PC-9 (cell line): Measurements from ENCODE around the gene BMPR1B. TPM values are rescaled to one million over a fixed set of nuclear protein-coding genes. Genes with fewer than 3 reads are reported as not detected.

Source experiments
- BruUV-seq: library from RNA; stranded (reverse); fragments of 400-500 nt; replicated peaks from 2 replicates; lab custom pipeline; 2021; lab: Mats Ljungman, UMichigan
- CTCF ChIA-PET: fragments of 300-600 bp; sonication (Branson Sonifier 250); formaldehyde crosslinking; loops from one replicate; lab custom pipeline; 2022; ENCODE audit warnings: antibody characterized with exemption; lab: Charles Lee
- POLR2A ChIA-PET: fragments of 300-600 bp; sonication (Branson Sonifier 250); formaldehyde crosslinking; loops from one replicate; lab custom pipeline; 2022; ENCODE audit warnings: antibody characterized with exemption; ENCODE audit not compliant: unreplicated experiment; lab: Charles Lee
- DNase-seq, 2 experiments: peaks; one replicate each; pipeline versions ENCODE4 v3.0.0 to v3.0.0-alpha.2; 2015 to 2022; ENCODE audit warnings: mixed read lengths in 1 of 2
- H2AFZ ChIP-seq: fragments of 200-600 bp; sonication (generic); 2 replicates; pipeline ENCODE4 v1.8.1; 2017; ENCODE audit warnings: antibody characterized with exemption
- H3F3A ChIP-seq: fragments of 200-600 bp; sonication (generic); 2 replicates; pipeline ENCODE4 v1.8.1; 2017; ENCODE audit warnings: antibody characterized with exemption, mild to moderate bottlenecking, low read depth; ENCODE audit not compliant: insufficient read depth
- H3K27ac ChIP-seq: fragments of 200-600 bp; sonication (generic); 2 replicates; pipeline ENCODE4 v1.6.1; 2016; ENCODE audit warnings: mixed run types
- H3K27me3 ChIP-seq: fragments of 200-600 bp; sonication (generic); 2 replicates; pipeline ENCODE4 v1.6.1; 2016; ENCODE audit warnings: low read depth, mixed run types; ENCODE audit not compliant: insufficient read depth
- H3K36me3 ChIP-seq: fragments of 200-600 bp; sonication (generic); 2 replicates; pipeline ENCODE4 v1.6.1; 2016; ENCODE audit warnings: low read depth, mixed run types
- H3K4me1 ChIP-seq: fragments of 200-600 bp; sonication (generic); replicated peaks from 2 replicates; pipeline ENCODE4 v1.6.1; 2016; ENCODE audit warnings: mixed run types; ENCODE audit not compliant: insufficient read depth
- H3K4me2 ChIP-seq: fragments of 200-600 bp; sonication (generic); 2 replicates; pipeline ENCODE4 v1.6.1; 2017; ENCODE audit warnings: mixed run types
- H3K4me3 ChIP-seq: fragments of 200-600 bp; sonication (generic); 2 replicates; pipeline ENCODE4 v1.6.1; 2016; ENCODE audit warnings: mixed run types
- H3K79me2 ChIP-seq: fragments of 200-600 bp; sonication (generic); 2 replicates; pipeline ENCODE4 v1.6.1; 2017; ENCODE audit warnings: low read depth, mixed run types
- H3K9me2 ChIP-seq: fragments of 200-600 bp; sonication (generic); 2 replicates; pipeline ENCODE4 v1.8.1; 2017; ENCODE audit warnings: mild to moderate bottlenecking; ENCODE audit not compliant: insufficient read depth
- H3K9me3 ChIP-seq: fragments of 200-600 bp; sonication (generic); 2 replicates; pipeline ENCODE4 v1.8.1; 2016; ENCODE audit warnings: low read depth; ENCODE audit not compliant: insufficient read depth
- H4K20me1 ChIP-seq: fragments of 200-600 bp; sonication (generic); 2 replicates; pipeline ENCODE4 v1.8.1; 2017; ENCODE audit not compliant: insufficient read depth
- EZH2 ChIP-seq: fragments of 200-600 bp; sonication (generic); IDR thresholded peaks from 2 replicates; pipeline ENCODE4 v1.8.0; 2017; ENCODE audit warnings: antibody characterized with exemption, low read depth
- intact Hi-C: fragments of 100-400 bp; cut with micrococcal nuclease; formaldehyde crosslinking; loops from one replicate; pipeline ENCODE4 v1.10.0; 2022; ENCODE audit not compliant: unreplicated experiment
- total RNA-seq: library from RNA; stranded (reverse); gene quantifications from 2 replicates; pipeline ENCODE4 v1.2.3, GENCODE V29; 2021
- TF ChIP-seq, protein P1 (sequence below): fragments of 200-600 bp; sonication (generic); conservative IDR thresholded peaks from 2 replicates; pipeline ENCODE4 v1.6.1; 2017; ENCODE audit warnings: mixed run types, antibody characterized with exemption, mild to moderate bottlenecking, moderate library complexity

Gene BMPR1B
- total RNA-seq, 1 experiment from 2014 or later, result 1.1 TPM

DNA sequence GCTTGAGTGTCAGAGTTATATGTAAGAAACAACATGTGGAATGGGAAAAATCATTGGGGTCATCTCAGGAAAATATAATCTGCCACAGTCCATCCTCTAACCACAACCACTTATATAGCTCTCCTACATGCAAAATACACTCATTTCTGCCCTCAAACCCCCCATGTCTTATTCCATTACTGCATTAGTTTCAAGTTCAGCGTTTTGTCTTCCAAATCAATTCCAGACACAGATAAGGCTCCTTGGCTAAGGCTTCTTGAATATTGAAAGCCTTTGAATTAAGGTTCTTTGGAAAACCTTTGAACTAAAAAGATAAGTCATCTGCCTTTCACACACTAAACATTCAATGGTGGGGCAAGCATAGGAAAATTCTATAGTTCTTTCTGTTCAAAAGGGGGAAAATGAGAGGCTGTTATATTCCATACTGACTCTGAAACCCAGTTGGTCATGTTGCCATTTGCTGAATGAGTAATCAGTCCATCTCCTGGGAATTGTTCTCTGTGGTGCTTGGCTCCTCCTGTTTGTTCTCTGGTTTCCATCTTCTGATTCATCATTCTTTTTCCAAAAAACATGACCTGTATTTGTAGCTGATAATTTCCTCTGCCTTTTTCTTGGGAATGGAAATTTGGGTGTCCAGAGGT lies 218.7 kb downstream of the BMPR1B start:
- Histone ChIP-seq H3K36me3 (no peaks in the 10 kb centered on the region), H3K4me1 (no peaks in the 10 kb centered on the region), H3K9me2 (no peaks in the 10 kb centered on the region), H2AFZ (no peak overlapping the region), H3K9me3 (no peaks in the 10 kb centered on the region), H3K4me3 (no peak overlapping the region), H3K27ac (no peak overlapping the region), H3K4me2 (no peak overlapping the region), H3K27me3 (no peaks in the 10 kb centered on the region), H3K79me2 (no peaks in the 10 kb centered on the region), H4K20me1 (no peaks in the 10 kb centered on the region), H3F3A (no peaks in the 10 kb centered on the region)
- DNase-seq, result no peak
- POLR2A ChIA-PET, result no interaction called here
- no TSS peak for BruUV-seq
- TF ChIP-seq, protein P1, sequence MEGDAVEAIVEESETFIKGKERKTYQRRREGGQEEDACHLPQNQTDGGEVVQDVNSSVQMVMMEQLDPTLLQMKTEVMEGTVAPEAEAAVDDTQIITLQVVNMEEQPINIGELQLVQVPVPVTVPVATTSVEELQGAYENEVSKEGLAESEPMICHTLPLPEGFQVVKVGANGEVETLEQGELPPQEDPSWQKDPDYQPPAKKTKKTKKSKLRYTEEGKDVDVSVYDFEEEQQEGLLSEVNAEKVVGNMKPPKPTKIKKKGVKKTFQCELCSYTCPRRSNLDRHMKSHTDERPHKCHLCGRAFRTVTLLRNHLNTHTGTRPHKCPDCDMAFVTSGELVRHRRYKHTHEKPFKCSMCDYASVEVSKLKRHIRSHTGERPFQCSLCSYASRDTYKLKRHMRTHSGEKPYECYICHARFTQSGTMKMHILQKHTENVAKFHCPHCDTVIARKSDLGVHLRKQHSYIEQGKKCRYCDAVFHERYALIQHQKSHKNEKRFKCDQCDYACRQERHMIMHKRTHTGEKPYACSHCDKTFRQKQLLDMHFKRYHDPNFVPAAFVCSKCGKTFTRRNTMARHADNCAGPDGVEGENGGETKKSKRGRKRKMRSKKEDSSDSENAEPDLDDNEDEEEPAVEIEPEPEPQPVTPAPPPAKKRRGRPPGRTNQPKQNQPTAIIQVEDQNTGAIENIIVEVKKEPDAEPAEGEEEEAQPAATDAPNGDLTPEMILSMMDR, result no peak
- TF ChIP-seq EZH2, result no peak
- intact Hi-C loops, result no loop called here
- CTCF ChIA-PET, result interaction anchor here (0.6 kb wide), 1 partner anchor 9 kb away, joined by 11 read pairs; no protein-coding TSS in a partner anchor

DNA sequence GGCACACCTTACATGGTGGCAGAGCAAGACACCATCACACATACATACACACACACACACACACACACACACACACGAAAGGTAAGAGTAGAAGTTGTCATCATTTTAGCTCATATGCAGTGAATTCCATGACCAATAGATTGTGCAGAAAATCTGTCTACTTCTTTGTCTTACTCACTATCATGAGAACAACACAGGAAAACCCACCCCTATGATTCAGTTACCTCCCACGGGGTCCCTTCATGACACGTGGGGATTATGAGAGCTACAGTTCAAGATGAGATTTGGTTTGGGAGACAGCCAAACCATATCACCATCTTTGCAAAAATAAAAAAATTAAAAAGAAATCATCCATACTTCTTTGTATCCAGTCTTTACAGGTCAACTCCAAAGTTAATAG lies 221.1 kb downstream of the BMPR1B start:
- Histone ChIP-seq H3K79me2 (no peaks in the 10 kb centered on the region), H3K27ac (no peak overlapping the region), H3K9me2 (no peaks in the 10 kb centered on the region), H3F3A (no peaks in the 10 kb centered on the region), H3K36me3 (no peaks in the 10 kb centered on the region), H3K4me3 (no peak overlapping the region), H3K27me3 (no peaks in the 10 kb centered on the region), H4K20me1 (no peaks in the 10 kb centered on the region), H2AFZ (no peak overlapping the region), H3K4me2 (no peak overlapping the region), H3K9me3 (no peaks in the 10 kb centered on the region), H3K4me1 (no peaks in the 10 kb centered on the region)
- CTCF ChIA-PET, result interaction anchor here (0.6 kb wide), 1 partner anchor 229 kb away, joined by 3 read pairs; no protein-coding TSS in a partner anchor
- POLR2A ChIA-PET, result no interaction called here
- intact Hi-C loops, result no loop called here
- no peak for DNase-seq
- no peak for TF ChIP-seq EZH2
- TF ChIP-seq, protein P1, result no peak
- no TSS peak for BruUV-seq

DNA sequence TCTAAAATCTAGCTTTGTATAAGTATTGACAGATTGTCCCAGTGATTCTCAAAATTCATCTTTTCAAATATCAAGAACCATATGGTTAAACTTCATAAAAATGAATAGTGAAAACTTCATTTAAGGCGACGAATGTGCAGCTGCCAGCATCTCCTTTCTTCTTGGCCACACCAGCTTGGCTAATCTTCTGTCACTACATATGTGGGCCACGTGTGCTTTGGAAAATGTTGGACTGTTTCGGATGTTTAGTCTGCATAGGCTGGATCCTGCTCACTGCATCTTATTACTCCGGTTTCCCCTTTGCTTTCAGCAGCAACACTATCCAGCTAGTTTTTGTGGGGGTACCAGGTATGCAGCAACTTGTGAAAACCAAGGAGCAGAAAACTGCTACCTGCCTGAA lies 221.9 kb downstream of the BMPR1B start:
- Histone ChIP-seq H3K4me1 (no peaks in the 10 kb centered on the region), H3K4me3 (no peak overlapping the region), H2AFZ (no peak overlapping the region), H4K20me1 (no peaks in the 10 kb centered on the region), H3F3A (no peaks in the 10 kb centered on the region), H3K27ac (no peak overlapping the region), H3K9me3 (no peaks in the 10 kb centered on the region), H3K79me2 (no peaks in the 10 kb centered on the region), H3K27me3 (no peaks in the 10 kb centered on the region), H3K9me2 (no peaks in the 10 kb centered on the region), H3K4me2 (no peak overlapping the region), H3K36me3 (no peaks in the 10 kb centered on the region)
- TF ChIP-seq, protein P1, result no peak
- TF ChIP-seq EZH2, result no peak
- no peak for DNase-seq
- no TSS peak for BruUV-seq
- ChIA-PET CTCF (no interaction called here), POLR2A (no interaction called here)
- intact Hi-C loops, result no loop called here
